Stimulated activated CD4-positive, alpha-beta T cell treated with anti-CD3 and anti-CD28 coated beads, TNF-alpha, amount 100 ng/mL, for 4 hours (primary cell): ENCODE results near the gene COL27A1.
"Not testable (repeated sequence)": the region's sequence is repeated elsewhere in the genome, so short reads cannot be mapped to it uniquely, and the experiment has no call there.

Source experiments
- DNase-seq, 3 experiments: peaks; one replicate each; pipeline ENCODE4 v3.0.0-alpha.2; 2020; ENCODE audit warnings: low read depth in 3 of 3

COL27A1 gene

GRCh38 chr9:114123031-114123977 lies 32.0 kb upstream of the COL27A1 start:
- no peak for DNase-seq

GRCh38 chr9:114124138-114124537 lies 31.2 kb upstream of the COL27A1 start:
- DNase-seq: no peak

GRCh38 chr9:114124666-114125475 lies 30.5 kb upstream of the COL27A1 start:
- no peak for DNase-seq

- DNase-seq: no peak
Measured at GRCh38 chr9:114125476-114126013, 29.8 kb upstream of the COL27A1 start.

GRCh38 chr9:114126247-114127060 lies 28.9 kb upstream of the COL27A1 start:
- DNase-seq: no peak

GRCh38 chr9:114128759-114129158 lies 26.6 kb upstream of the COL27A1 start:
- not testable (repeated sequence) for DNase-seq

- no peak for DNase-seq
Measured at GRCh38 chr9:114130141-114130540, 25.2 kb upstream of the COL27A1 start.

- no peak for DNase-seq
Measured at GRCh38 chr9:114130624-114131277, 24.6 kb upstream of the COL27A1 start.

GRCh38 chr9:114131808-114132549 lies 23.4 kb upstream of the COL27A1 start:
- no peak for DNase-seq

- DNase-seq: no peak
Measured at GRCh38 chr9:114132550-114132918, 22.8 kb upstream of the COL27A1 start.

- DNase-seq: no peak
Measured at GRCh38 chr9:114134827-114135396, 20.4 kb upstream of the COL27A1 start.

GRCh38 chr9:114137831-114138230 lies 17.5 kb upstream of the COL27A1 start:
- no peak for DNase-seq

GRCh38 chr9:114138552-114138971 lies 16.8 kb upstream of the COL27A1 start:
- DNase-seq: no peak

- no peak for DNase-seq
Measured at GRCh38 chr9:114139071-114139470, 16.3 kb upstream of the COL27A1 start.

GRCh38 chr9:114140401-114140800 lies 14.9 kb upstream of the COL27A1 start:
- DNase-seq: no peak

GRCh38 chr9:114140850-114141249 lies 14.5 kb upstream of the COL27A1 start:
- DNase-seq: no peak

- DNase-seq: no peak
Measured at GRCh38 chr9:114141553-114142402, 13.6 kb upstream of the COL27A1 start.

GRCh38 chr9:114143234-114143633 lies 12.1 kb upstream of the COL27A1 start:
- DNase-seq: no peak

- DNase-seq: no peak
Measured at GRCh38 chr9:114146735-114147134, 8.6 kb upstream of the COL27A1 start.
